HG03565 (cell line): ENCODE results near the gene ODAD2.
"Not testable (repeated sequence)": the region's sequence is repeated elsewhere in the genome, so short reads cannot be mapped to it uniquely, and the experiment has no call there.

Source experiments
- ATAC-seq: cut with Tn5 transposase; IDR thresholded peaks from one replicate; pipeline ENCODE4 v1.9.1; 2021; ENCODE audit warnings: mild to moderate bottlenecking, moderate library complexity; ENCODE audit not compliant: unreplicated experiment

Gene ODAD2

DNA sequence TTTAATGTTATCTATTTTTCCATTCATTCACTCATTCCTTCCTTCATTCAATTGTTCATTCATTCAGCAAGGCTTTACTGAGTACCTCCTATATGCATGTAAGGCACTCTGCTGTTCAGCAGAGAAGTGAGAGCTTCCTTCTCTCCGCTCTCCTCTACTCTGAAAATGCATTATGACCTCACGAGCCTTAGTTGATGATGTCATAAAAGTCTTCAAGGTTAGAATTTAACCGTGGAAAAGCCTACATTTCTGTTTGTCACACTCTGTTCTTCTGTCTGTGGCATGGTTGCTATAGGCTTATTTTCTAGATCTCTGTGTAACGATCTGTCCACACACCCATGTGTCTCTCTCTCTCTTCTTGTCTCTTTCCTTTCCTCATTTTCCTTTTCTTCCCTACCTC is 17.1 kb downstream of the ODAD2 start:
- ATAC-seq, result no peak

DNA sequence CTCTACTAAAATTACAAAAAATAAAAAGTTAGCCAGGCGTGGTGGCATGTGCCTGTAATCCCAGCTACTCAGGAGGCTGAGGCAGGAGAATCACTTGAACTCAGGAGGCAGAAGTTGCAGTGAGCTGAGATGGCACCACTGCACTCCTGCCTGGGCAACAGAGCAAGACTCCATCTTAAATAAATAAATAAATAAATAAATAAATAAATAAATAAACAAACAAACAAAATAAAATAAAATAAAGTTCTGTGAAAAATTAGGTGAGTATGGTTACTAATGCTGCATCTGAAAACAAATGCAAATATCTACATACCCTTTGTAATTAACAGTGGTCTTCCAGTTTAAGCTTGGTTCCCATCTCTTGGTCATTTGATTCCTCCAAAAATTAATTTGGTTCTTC is 28.1 kb downstream of the ODAD2 start:
- ATAC-seq, result not testable (repeated sequence)

DNA sequence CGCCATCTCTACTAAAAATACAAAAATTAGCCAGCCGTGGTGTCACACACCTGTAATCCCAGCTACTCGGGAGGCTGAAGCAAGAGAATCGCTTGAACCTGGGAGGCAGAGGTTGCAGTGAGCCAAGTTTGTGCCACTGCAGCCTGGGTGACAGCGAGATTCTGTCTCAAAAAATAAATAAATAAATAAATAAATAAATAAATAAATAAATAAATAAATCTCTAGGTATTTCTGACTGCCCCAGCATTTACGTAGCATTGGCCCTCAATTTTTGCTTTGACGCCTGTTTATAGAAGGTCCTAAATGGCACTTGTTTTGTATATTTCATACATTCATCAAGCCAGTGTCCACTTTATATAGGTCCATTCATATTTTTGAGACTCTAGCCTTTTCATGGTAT is 28.9 kb downstream of the ODAD2 start:
- ATAC-seq, result not testable (repeated sequence)

DNA sequence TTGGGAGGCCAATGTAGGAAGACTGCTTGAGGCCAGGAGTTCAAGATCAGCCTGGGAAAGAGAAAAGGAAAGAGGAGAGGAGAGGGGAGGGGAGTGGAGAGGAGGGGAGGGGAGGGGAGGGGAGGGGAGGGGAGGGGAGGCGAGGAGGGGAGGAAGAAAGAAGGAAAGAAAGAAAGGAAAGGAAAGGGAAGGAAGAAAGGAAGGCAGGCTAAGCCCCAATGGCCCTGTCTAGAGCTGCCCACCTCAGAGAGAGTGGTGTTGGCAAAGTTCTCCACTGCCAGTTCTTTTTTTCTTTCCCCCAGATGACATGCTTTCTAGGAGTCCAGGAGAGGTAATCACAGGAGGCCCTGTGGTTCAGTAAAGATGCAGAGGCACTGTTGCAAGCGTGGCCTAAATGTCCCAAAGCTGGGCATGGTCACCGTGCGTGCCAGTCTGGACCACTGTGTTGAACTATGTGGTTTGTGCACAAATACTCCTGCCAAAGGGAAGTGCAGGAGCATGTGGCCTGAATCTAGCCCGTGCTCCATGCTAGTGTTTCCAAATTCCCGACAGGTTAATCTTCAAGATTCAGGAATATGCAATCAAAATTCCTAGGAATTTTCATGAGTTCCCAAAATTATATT is 39.7 kb downstream of the ODAD2 start:
- no peak for ATAC-seq

DNA sequence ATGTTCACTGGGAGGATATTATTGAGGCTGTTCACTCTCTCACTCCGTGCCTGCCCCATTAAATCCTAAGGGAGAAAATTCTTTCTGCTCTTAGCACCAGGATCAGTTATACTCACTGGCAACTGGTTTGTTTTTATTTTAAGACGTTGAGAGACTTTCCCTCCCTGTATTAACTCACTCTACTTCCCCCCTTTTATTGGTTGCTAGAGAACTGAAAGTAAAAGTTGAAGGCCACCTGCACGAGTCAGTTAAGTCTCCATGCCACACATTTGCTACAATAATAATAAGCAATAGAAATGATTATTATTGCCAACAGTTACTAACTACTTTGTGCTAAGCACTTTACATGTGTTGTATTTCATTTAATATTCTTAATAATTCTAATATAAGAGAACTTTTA is 40.5 kb downstream of the ODAD2 start:
- ATAC-seq, result peak; percentile 84

DNA sequence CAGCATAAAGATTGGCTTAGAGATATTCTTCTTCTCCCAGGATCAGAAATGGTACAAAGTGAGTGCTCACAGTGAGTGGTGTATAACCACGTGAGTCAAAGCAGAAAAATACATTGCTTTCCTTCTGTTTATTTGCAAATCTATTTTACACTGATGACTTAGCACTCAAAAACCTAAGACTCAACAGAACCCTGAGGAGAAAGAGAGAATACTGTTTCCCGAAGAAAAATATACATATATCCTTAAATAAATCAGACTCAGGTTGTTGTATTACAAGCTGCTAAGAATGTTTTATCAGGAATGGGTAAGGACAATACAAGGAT is 48.7 kb downstream of the ODAD2 start:
- no peak for ATAC-seq

DNA sequence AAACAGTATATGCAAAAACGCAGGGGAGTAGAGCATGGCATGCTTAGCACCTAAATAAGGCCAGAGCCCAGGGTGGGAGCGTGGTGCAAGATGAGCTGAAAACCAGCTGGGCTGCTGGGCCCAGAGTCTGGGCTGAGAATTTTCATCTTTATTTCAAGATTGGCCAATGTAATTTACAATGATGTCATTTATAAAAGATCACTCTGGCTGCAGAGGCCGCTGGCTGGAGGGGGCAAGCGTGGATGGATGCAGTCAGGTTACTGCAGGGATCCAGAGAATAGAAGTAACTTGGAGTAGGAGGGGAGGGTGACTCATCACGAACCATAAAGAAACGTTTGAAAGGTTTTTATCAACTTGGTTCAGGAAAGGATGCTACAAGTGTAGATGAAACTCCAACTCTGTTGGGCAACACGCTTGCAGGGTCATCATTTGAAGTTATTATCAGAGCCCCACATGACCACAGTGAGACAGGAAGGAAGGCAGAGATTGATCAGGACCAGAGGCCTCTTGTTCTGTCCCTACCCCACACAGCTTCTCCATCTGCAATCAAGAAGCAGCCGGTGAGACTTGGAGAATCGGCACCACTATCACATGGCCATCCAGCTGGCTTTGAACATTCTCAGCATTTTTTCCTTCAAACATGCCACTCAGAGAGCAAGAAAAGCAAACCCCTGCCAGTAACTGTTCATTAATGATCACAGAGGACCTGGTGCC is 49.2 kb downstream of the ODAD2 start:
- ATAC-seq, result no peak

DNA sequence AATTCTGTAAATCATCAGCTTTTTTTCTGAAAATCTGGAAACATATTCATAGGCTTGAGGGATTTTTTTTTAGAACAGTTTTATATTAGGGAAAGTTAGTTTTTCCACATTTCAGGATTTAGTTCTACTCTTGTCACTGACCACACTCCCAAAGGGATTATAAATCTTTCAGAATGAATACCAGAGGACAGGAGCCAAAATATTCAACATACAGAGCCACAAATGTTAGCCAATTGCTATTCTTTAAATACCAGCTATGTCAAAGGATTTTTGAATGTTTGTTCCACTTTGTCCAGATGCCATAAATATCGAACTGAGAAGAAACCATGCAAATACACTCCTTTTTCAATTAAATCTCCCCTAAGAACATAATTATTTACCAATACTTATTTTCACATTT is 50.7 kb downstream of the ODAD2 start:
- ATAC-seq, result no peak

DNA sequence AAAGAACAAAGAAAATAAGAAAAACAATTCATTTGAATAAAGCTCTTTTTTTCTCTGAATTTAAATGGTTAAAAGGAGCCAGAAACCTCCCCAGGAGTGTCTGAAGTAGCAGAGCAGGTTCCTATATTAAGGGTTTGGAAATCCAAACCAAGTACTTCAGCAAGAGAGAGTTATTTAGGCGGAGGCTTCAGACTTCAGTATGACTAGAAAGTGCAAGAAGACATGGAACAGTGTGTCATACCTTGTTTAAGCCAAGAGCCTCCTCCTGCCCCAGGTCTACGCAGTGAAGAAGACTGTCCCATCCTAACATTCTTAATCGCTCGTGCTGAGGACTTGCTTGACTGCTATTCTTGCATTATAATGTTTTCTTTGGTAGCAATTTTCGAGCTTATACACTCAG is 51.3 kb downstream of the ODAD2 start:
- no peak for ATAC-seq

DNA sequence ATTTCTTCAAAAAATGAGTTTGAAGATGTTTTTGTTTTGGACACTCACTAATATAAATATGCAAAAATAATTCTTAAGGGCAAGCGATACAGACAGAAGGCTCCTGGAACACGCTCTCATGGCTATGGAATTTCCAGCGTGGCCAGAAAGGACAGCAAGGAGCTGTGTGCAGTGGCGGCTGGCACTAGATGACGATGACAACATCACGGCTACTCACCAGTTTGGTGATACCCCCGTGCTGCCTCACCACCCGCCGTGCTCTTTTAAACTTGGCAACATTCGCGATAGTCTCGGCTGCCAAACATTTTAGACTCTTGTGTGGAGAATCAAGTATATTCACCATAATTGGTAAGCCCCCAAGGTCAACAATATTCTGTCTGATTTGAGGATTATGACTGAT is 54.9 kb downstream of the ODAD2 start:
- no peak for ATAC-seq

DNA sequence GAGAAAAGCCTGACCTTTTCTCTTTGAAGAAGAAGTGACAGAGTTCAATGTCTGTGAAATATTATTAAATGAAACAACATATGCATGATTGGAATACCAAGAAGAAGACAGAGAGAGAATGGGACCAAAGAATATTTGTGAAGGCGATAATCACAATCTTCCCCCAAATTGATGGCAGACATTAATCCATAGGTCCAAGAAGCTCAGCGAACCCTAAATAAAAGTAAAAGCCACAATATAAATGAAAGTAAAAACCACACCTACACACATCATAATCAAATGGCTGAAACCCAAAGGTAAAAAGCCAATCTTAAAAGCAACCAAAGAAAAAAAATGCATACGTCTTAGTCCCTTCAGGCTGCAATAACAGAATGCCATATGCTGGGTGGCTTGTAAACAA is 84.0 kb downstream of the ODAD2 start:
- ATAC-seq, result no peak

DNA sequence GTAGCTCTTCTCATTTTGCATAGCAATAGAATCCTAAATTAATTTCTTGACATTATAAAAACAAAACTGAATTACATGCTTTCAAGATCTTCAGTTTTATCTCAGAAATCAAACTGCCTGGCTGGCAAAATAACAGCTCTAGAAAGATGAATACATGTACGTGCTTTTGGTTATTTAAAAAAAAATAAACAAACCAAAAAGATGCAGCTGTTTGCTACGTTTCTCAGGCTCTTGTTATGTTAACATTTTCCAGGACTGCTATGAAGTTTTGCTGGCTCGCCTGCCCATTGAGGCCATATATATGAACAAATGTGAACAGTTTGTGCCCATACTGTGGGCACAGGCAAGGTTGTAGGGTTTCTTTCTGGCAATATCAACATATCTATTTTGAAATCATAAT is 86.6 kb downstream of the ODAD2 start:
- ATAC-seq, result no peak

DNA sequence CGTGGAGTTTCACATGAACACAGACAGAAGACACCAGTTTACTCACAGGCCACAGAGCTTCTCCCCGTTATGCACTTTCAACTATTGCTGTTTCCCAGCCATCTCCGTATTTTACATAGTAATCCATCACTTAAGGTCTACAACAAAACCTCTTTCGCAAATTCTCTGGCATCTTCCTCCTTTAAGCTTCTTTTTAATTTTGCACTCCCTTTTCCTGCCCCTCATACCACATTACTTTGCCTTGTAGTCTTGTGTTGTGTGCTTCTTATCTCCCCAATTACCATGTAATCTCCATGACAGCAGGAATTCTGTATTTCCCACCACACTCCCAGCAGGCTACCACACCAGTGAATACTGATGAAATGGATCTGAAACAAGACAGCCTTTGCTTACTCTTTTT is 87.3 kb downstream of the ODAD2 start:
- ATAC-seq, result no peak

DNA sequence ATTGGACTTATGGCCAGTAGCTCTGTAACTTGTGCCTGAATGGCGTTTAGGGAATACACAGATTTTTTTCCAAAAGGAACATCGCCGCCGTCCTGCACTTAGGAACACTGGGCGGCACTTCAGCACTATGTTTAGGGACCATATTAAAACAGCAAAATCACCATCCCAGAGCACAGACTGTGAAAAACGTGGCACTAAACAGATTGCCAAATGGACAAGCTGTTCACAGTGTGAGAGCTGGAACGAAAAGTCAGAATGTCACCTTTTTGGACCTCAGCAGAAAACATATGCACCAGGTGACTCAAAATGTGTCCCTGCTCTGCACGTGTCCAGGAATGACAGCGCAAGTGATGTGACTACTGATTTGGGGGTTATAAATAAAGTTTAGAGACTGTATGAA is 87.9 kb downstream of the ODAD2 start:
- no peak for ATAC-seq

DNA sequence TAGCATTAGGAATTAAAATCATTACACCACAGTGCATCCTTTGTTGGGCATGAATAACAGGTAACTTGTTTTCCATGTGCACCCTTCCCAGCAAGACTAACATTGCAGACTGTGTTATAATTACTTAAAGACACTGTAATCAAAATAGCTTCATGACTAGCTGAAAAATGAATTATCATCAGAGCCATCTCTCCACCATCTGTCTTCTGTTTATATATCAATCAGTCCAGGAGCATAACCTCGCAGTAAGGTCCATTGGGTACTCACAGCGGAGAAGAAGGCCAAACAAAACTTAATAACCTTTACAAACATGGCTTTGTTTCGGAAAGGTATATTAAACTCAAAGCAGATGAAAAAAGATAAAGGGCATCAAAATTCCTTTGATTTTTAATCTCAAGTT is 90.6 kb downstream of the ODAD2 start:
- no peak for ATAC-seq

DNA sequence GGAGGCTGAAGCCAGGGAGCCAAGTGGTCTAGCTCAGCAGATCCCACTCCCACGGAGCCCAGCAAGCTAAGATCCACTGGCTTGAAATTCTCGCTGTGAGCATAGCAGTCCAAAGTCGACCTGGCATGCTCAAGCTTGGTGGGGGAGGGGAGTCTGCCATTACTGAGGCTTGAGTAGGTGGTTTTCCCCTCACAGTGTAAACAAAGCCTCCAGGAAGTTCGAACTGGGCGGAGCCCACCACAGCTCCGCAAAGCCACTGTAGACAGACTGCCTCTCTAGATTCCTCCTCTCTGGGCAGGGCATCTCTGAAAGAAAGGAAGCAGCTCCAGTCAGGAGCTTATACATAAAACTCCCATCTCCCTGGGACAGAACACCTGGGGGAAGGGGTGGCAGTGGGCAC is 99.4 kb downstream of the ODAD2 start:
- ATAC-seq, result not testable (repeated sequence)

DNA sequence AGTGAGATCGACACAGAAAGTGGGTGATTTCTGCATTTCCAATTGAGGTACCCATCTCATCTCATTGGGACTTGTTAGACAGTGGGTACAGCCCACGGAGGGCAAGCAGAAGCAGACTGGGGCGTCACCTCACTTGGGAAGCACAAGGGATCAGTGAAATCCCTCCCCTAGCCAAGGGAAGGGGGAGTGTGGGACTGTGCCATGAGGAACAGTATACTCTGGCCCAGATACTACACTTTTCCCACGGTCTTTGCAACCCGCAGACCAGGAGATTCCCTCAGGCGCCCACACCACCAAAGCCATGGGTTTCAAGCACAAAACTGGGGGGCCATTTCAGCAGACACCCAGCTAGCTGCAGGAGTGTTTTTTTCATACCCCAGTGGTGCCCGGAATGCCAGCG is 99.8 kb downstream of the ODAD2 start:
- ATAC-seq, result no peak

DNA sequence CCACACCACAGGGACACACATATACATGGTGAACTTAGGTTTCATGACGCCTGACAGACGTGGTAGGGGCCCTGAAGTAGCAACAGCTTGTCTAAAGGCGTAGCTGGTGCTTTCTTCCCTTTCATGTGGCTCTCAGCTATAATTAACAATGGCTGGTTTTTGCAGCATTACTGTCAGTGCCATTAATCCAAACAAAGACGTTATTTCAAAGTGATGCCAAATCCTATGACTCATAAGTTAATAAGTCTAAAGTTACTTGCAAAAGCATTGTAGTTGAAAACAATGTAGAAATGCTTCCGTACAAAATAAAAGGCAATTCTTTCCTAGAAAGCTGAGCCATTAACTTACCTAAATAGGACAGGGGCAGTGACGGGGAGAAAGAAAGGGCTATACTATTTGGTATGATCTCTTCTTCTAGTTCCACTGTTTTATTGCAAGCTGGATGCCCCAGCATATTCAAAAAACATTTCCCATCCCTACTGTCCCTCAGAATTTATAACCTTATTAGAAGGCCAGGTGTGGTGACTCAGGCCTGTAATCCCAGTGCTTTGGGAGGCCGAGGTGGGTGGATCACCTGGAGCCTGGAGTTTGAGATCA is 105.4 kb downstream of the ODAD2 start:
- ATAC-seq, result no peak

DNA sequence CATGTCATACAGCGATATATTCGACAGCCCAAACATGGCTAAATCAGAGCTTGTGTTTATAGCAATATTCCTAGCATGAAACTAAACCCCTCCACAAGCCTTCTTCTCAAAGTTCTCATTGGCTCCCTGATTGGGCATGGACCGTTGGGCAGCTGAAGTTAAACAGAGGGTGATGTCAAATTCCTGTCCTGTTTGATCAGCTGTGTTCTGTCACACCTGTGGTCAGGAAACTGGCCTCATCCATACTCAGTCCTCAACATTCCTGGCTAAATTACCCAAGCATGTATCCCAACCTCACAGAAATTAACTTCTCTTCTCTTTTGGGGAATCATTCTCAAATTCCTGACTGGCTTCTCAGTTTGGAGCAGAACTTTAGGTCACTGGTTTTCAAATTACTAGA is 107.9 kb downstream of the ODAD2 start:
- ATAC-seq, result no peak

DNA sequence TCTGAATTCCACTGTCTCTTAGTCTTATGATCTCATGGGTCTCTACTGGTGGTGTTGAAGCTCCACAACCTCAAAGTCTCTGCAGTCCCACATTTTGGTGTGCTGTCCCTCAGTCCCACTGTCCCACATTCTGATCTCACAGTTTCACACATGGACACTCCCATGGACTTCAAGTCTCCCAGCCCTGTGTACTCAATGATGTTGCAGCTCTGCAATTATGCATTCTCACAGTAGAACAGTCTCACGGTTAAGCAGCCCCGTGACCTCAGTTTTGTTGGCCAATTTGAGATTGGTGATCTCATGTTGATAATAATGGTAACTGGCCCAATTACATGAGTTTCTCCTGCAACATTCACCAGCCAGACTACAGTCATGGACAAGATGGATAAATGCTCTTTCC is 109.4 kb downstream of the ODAD2 start:
- ATAC-seq, result no peak

DNA sequence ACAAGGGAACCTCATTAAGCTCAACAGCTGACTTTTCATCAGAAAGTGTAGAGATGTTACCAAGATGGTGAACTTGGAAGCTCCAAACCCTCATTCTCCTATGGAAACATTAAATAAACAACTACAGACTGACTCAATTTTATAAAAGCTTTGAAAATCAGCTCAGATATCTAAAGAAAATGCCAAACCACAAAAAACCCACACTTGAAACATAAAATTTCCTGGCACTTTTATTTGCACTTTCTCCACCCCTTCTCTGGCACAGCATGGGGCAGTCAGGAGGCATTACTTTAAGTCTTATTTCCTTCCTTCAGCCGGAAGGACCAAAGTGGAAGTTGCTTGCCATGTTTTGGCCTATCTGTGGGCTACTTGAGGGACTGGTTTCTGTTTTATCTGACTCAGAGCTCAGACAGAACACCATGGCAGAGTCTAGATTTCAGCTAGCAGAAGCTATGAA is 114.7 kb downstream of the ODAD2 start:
- ATAC-seq, result no peak

DNA sequence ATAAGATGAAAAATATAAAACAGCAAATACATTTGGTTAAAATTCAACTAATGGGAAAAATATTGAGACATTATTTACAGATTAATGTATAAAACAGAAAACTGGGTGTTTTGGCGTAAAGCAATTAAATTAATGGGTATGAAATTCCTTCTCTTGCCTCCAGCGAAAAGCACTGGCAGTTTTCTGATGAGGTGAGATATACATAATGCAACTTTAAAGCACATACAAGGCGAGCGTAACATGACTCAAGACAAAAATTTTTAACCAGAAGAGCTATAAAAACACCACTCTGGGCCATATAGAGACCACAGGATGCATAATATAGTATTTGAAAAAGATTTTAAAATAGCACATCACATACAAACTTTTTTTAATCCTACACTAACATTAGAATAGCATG is 120.6 kb downstream of the ODAD2 start:
- no peak for ATAC-seq

DNA sequence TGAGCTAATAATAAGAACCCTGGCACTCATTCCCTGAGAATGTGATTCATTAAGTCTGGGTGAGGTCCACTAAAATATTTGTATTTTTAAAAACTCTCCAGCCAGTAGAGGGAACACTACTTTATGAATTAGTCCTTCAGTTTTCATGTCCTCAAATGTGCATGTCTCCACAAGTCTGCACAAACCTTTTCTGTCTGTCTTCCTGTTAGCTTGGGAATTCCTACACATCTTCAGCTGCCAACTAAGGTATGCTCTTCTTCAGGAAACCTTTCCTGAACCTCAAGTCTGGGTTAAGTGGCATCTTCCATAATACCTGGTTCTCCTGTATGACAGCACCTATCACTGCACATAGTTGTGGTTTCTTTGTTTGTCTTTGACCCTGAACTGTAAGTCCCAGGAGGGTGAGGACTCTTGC is 133.7 kb downstream of the ODAD2 start:
- ATAC-seq, result no peak
